Activated naive CD4-positive, alpha-beta T cell treated with anti-CD3 and anti-CD28 coated beads, Interleukin-2, amount 10 ng/mL, durations not matched to agents 7 days and 5 days (primary cell): ENCODE data around the gene LDAF1.
"Not testable (repeated sequence)": the region's sequence is repeated elsewhere in the genome, so short reads cannot be mapped to it uniquely, and the experiment has no call there.

Experiments
- CTCF ChIA-PET: fragments of 350-600 bp; sonication (Branson Sonifier 250); formaldehyde crosslinking; loops from one replicate; lab custom pipeline; 2021; ENCODE audit warnings: antibody characterized with exemption; lab: Charles Lee
- DNase-seq: peaks from one replicate; pipeline ENCODE4 v3.0.0-alpha.2; 2020
- H3K27ac Mint-ChIP-seq: one replicate; pipeline ENCODE4 v1.8.0; 2021; ENCODE audit warnings: mild to moderate bottlenecking, moderate library complexity, mixed read lengths
- H3K27me3 Mint-ChIP-seq: one replicate; pipeline ENCODE4 v1.8.0; 2021; ENCODE audit warnings: mild to moderate bottlenecking, mixed read lengths
- H3K36me3 Mint-ChIP-seq: one replicate; pipeline ENCODE4 v1.8.0; 2021; ENCODE audit warnings: mixed read lengths
- H3K4me1 Mint-ChIP-seq: one replicate; pipeline ENCODE4 v1.8.0; 2021; ENCODE audit warnings: mixed read lengths
- H3K4me3 Mint-ChIP-seq: one replicate; pipeline ENCODE4 v1.8.0; 2021; ENCODE audit warnings: mild to moderate bottlenecking, moderate library complexity, mixed read lengths
- H3K9me3 Mint-ChIP-seq: one replicate; pipeline ENCODE4 v1.8.0; 2021; ENCODE audit warnings: mixed read lengths

The LDAF1 gene

DNA sequence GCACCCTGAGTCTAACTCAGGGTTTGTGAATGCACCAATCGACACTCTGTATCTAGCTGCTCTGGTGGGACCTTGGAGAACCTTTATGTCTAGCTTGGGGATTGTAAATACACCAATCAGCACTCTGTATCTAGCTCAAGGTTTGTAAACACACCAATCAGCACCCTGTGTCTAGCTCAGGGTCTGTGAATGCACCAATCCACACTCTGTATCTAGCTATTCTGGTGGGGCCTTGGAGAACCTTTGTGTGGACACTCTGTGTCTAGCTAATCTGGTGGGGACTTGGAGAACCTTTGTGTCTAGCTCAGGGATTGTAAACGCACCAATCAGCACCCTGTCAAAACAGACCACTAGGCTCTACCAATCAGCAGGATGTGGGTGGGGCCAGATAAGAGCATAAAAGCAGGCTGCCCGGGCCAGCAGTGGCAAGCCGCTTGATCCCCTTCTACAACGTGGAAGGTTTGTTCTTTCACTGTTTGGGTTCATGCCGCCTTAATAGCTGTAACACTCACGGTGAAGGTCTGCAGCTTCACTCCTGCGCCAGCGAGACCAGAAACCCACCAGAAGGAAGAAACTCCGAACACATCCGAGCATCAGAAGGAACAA lies 5.2 kb upstream of the LDAF1 start:
- H3K27ac Mint-ChIP-seq, H3K9me3 Mint-ChIP-seq, H3K4me3 Mint-ChIP-seq, H3K4me1 Mint-ChIP-seq, DNase-seq, H3K36me3 Mint-ChIP-seq: not testable (repeated sequence)
- CTCF ChIA-PET, result interaction anchor here (0.8 kb wide), 1 partner anchor 303 kb away, joined by 3 read pairs; no protein-coding TSS in a partner anchor
- H3K27me3 Mint-ChIP-seq, result peaks cover 26% of the 10 kb centered on the region

DNA sequence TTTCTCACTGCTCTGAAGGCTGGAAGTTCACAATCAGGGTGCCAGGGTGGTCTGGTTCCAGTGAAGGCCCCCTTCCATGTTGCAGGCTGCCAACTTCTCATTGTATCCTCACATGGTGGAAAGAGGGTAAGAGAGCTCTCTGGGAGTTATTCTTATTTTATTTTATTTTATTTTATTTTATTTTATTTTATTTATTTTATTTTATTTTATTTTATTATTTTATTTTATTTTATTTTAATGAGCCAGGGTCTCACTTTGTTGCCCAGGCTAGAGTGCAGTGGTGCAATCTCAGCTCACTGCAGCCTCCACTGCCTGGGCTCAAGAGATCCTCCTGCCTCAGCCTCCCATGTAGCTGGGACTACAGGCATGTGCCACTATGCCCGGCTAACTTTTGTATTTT lies 2.5 kb upstream of the LDAF1 start:
- H3K4me1 Mint-ChIP-seq, result peaks cover 22% of the 10 kb centered on the region
- CTCF ChIA-PET, result interaction anchor here (1.4 to 2.8 kb wide), 2 partner anchors 122 to 145 kb away, joined by 3 to 10 read pairs; partner anchors contain the start of gene CRYM
- not testable (repeated sequence) for H3K9me3 Mint-ChIP-seq, H3K4me3 Mint-ChIP-seq, H3K27ac Mint-ChIP-seq, H3K36me3 Mint-ChIP-seq, DNase-seq
- H3K27me3 Mint-ChIP-seq, result peaks cover 16% of the 10 kb centered on the region

DNA sequence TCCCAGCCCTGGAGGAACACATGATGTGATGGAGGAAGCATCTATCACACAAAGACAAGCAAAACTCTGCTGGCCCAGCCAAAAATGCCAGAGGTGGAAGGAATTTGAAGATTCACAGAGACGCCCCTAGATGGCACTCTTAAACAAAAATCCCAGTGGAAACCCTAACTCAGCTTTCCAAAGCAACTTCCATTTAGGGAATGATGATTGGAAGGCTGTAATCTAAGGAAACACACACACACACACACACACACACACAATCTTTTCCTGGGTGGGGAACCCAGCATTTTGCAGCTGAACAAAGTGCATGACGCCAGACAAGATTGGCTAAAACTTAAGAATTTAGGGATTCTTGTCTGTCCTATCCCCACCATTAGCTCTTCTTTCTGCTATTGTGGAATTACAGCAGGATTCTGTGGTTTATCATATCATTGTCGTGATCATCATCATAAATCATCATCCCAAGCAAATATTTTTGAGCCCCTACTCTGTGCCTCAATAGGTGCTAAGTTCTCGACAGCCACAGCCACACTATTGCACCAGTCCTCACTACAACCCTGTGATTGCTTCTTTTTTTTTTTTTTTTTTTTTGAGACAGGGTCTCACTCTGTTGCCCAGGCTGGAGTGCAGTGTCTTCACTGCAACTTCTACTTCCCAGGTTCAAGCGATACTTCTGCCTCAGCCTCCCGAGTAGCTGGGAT lies 1.6 kb upstream of the LDAF1 start:
- Mint-ChIP-seq H3K4me1 (peaks cover 22% of the 10 kb centered on the region), H3K27me3 (peaks cover 14% of the 10 kb centered on the region), H3K9me3 (no peaks in the 10 kb centered on the region), H3K27ac (no peak overlapping the region), H3K36me3 (peaks cover 9% of the 10 kb centered on the region), H3K4me3 (no peak overlapping the region)
- CTCF ChIA-PET, result interaction anchor here (0.6 to 2.8 kb wide), 9 partner anchors 10 to 1162 kb away, joined by 3 to 10 read pairs (median 3); partner anchors contain the start of gene CRYM
- no peak for DNase-seq

DNA sequence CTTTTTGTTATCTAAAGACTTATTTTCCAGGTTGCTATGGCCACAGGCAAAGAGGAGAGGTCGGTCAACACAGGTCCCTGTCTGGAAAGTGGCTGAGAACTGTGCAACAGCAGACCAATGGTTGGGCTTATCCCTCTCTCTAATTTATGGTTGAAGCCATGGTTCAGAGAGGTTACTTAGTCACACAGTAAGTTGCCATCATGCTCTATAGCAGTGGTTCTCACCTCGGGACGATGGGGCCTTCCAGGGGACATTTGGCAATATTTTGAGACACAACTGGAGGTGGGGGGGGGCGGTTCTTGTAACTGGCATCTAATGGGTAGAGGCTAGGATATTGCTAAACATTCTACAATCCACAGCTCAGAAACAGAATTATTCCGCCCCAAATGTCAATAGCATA lies 842 bp upstream of the LDAF1 start:
- CTCF ChIA-PET, result interaction anchor here (0.6 to 2.8 kb wide), 8 partner anchors 9 to 1161 kb away, joined by 3 to 10 read pairs (median 4); no protein-coding TSS in a partner anchor
- no peak overlapping the region for H3K27ac Mint-ChIP-seq
- peaks cover 9% of the 10 kb centered on the region for H3K27me3 Mint-ChIP-seq
- peaks cover 11% of the 10 kb centered on the region for H3K36me3 Mint-ChIP-seq
- DNase-seq, result no peak
- peak overlapping the region; percentile 17 for H3K4me3 Mint-ChIP-seq
- H3K4me1 Mint-ChIP-seq, result peaks cover 23% of the 10 kb centered on the region
- no peaks in the 10 kb centered on the region for H3K9me3 Mint-ChIP-seq

DNA sequence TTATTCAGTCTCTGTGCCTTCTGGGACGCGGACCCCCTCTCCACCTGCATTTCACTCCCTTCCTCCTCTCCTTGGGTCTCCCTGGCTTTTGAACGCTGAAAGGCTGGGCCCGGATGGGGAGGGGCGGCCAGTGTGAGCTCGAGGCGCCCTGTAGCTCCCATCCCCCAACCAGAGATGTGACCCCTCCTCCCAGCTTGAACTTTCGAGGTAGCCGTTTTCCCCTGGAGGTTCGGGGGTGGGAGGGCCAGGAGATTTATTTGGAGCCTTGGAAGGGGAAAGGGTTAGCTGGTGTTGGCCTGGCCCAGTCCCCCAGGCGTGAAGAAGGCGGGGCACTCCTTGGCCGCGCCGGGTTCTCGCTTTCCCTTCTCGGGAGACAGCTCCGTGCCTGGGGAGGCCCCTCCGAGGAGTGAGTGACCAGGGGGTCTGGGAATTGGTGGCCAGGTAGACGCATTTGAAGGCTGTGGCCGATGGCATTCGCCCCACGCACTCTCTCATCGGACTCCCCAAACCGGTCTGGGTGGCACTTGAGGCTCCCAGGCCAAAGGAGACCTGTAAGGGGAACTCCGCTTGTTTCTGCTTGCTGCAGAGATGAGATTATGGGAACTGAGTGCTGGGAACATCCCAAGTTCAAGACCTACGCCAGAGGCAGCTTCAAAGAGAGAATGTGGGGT lies 942 bp downstream of the LDAF1 start:
- peaks cover 23% of the 10 kb centered on the region for H3K4me1 Mint-ChIP-seq
- peak; percentile 46 for DNase-seq
- H3K9me3 Mint-ChIP-seq, result no peaks in the 10 kb centered on the region
- H3K27me3 Mint-ChIP-seq, result peaks cover 3% of the 10 kb centered on the region
- H3K27ac Mint-ChIP-seq, result peak overlapping the region; percentile 28
- CTCF ChIA-PET, result interaction anchor here (1.0 to 1.6 kb wide), 3 partner anchors 118 to 1162 kb away, joined by 3 to 8 read pairs (median 4); no protein-coding TSS in a partner anchor
- H3K36me3 Mint-ChIP-seq, result peaks cover 19% of the 10 kb centered on the region
- H3K4me3 Mint-ChIP-seq, result peak overlapping the region; percentile 80

DNA sequence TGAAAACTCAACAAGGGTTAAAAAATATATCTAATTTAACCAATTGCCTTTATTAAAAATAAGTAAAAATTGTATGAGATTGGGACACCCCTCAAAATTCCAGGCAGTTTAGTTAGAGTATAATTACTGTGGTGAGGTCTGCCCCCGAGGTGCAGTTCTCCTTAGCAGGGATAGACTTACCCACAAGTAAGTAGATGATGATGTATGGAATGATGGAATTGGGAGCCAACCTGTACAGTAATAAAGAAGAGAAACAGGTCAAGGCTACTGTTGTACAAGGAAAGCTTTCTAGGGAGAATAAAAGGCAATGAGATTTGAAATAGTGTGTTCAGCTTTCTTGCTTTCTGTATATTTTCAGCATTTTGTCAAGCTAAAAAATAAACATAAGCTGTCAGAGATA lies 1.8 kb downstream of the LDAF1 start:
- H3K27ac Mint-ChIP-seq, result no peak overlapping the region
- H3K9me3 Mint-ChIP-seq, result no peaks in the 10 kb centered on the region
- no peak overlapping the region for H3K4me3 Mint-ChIP-seq
- H3K36me3 Mint-ChIP-seq, result peaks cover 23% of the 10 kb centered on the region
- CTCF ChIA-PET, result interaction anchor here (0.8 kb wide), 1 partner anchor 140 kb away, joined by 4 read pairs; no protein-coding TSS in a partner anchor
- peaks cover 3% of the 10 kb centered on the region for H3K27me3 Mint-ChIP-seq
- H3K4me1 Mint-ChIP-seq, result peaks cover 23% of the 10 kb centered on the region
- DNase-seq, result no peak

DNA sequence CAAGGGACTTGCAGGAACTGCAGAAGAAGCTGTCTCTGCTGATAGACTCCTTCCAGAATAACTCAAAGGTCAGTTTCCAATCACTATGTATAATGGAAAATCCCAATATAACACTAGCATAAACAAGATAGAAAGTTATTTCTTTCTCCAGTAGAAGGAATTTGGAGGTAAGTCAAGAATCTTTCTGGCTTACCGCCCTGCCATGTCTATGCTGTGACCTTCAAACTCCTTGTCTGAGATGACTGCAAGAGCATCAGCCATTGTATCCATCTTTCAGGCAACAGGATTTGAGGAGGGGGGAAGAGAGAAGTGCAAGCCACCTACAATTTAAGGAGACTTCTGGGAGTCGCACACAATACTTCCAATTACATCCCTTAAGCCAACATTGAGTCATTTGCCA lies 2.7 kb downstream of the LDAF1 start:
- CTCF ChIA-PET, result interaction anchor here (0.8 kb wide), 1 partner anchor 139 kb away, joined by 4 read pairs; no protein-coding TSS in a partner anchor
- Mint-ChIP-seq H3K9me3 (no peaks in the 10 kb centered on the region), H3K4me3 (no peak overlapping the region), H3K4me1 (peaks cover 23% of the 10 kb centered on the region), H3K27ac (no peak overlapping the region), H3K36me3 (peaks cover 23% of the 10 kb centered on the region), H3K27me3 (peaks cover 3% of the 10 kb centered on the region)
- no peak for DNase-seq

DNA sequence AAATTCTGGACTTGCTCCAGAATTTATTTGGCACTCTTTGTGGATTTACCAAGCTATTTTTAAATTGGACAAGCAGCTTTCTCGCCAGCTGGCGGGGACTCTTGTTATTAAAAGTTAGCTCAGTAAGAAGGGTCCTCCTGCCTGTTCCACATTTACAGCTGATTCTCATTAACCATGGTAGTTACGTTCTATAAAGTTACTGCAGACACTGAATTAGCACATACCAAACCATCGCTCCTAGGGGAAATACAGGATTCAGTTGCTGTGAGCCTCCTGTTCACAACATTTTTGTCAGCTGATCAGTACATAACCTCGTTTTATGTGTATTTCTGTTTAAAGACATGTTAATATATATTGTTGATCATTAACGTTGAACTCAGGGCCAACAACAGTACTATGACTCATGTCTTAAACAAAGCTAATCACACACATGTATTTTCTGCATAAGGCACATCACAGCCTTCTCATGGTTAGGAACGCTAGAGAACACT lies 4.2 kb downstream of the LDAF1 start:
- DNase-seq, result no peak
- H3K27ac Mint-ChIP-seq, result no peak overlapping the region
- H3K4me3 Mint-ChIP-seq, result no peak overlapping the region
- H3K4me1 Mint-ChIP-seq, result peaks cover 21% of the 10 kb centered on the region
- CTCF ChIA-PET, result interaction anchor here (1.3 kb wide), 1 partner anchor 138 kb away, joined by 3 read pairs; no protein-coding TSS in a partner anchor
- no peaks in the 10 kb centered on the region for H3K9me3 Mint-ChIP-seq
- H3K36me3 Mint-ChIP-seq, result peaks cover 23% of the 10 kb centered on the region
- H3K27me3 Mint-ChIP-seq, result peaks cover 3% of the 10 kb centered on the region

DNA sequence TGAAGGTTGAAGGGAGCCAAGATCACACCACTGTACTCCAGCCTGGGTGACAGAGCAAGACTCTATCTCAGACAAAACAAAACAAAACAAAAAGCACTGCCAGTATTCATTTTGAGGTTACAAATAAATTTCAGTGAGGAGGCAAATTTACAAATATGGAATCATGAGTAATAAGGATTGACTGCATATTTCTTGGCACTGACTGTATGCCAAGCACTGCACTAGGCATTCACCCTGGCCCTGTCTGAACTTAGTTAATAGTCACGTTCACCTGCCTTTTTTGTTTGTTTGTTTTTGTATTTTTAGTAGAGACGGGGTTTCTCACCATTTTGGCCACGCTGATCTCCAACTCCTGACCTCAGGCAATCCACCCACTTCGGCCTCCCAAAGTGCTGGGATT lies 5.1 kb downstream of the LDAF1 start:
- Mint-ChIP-seq H3K36me3 (peaks cover 23% of the 10 kb centered on the region), H3K27me3 (no peaks in the 10 kb centered on the region), H3K4me3 (no peak overlapping the region), H3K4me1 (peaks cover 14% of the 10 kb centered on the region), H3K27ac (no peak overlapping the region), H3K9me3 (no peaks in the 10 kb centered on the region)
- no peak for DNase-seq
- CTCF ChIA-PET, result interaction anchor here (1.3 kb wide), 1 partner anchor 137 kb away, joined by 3 read pairs; no protein-coding TSS in a partner anchor

DNA sequence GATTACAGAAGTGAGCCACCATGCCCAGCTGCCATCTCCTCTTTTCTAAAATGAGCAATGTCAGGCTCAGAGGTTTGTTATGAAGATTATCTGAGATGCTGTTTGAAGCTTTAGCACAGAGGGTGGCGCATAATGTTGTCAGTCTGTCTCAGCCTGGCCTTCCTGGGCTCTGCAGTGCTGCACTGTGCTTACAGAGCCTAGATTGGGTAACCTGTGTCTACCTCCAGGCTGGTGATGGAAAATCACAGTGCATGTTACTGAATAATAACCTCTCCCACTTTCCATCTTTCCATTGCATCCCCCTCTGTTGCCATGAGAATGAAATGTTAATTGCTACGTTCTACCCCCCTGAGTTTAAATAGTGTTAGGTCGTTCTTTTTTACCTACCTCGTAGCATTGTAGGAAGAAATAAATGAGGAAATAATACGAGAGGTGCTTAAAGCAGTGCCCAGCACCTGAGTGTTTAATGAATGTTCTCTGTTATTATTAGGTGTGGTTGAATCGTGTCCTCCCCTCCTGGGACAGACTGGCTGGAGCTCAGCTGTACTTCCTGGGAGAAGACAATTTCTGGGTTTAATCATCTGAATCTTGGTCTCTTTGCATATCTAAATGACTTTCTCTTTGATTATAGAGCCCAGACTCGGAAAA lies 6.2 kb downstream of the LDAF1 start:
- Mint-ChIP-seq H3K36me3 (peaks cover 23% of the 10 kb centered on the region), H3K27ac (no peak overlapping the region), H3K27me3 (no peaks in the 10 kb centered on the region), H3K4me1 (peaks cover 5% of the 10 kb centered on the region), H3K4me3 (no peak overlapping the region), H3K9me3 (no peaks in the 10 kb centered on the region)
- CTCF ChIA-PET, result no interaction called here
- no peak for DNase-seq

DNA sequence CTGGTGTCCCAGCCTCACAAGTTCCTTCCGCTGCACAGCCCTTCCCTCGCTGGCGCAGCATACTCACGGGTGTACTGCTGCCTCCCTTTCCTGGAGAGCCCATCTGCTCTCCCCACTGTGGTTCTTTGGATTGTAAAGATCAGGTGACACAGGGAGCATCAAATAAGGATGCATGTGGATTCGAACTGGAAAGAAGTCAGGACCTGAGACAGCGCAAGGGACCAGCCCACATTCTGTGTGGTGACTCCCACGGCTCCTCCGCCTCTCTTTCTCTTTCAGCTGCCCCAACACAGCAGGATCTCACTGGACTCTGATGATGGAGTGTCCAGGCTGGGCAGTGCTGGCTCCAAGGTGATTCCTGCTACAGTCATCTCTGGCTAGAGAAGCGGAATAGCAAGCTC lies 8.1 kb downstream of the LDAF1 start:
- DNase-seq, result no peak
- peaks cover 21% of the 10 kb centered on the region for H3K36me3 Mint-ChIP-seq
- CTCF ChIA-PET, result interaction anchor here (1.4 kb wide), 1 partner anchor 9 kb away, joined by 5 read pairs; no protein-coding TSS in a partner anchor

DNA sequence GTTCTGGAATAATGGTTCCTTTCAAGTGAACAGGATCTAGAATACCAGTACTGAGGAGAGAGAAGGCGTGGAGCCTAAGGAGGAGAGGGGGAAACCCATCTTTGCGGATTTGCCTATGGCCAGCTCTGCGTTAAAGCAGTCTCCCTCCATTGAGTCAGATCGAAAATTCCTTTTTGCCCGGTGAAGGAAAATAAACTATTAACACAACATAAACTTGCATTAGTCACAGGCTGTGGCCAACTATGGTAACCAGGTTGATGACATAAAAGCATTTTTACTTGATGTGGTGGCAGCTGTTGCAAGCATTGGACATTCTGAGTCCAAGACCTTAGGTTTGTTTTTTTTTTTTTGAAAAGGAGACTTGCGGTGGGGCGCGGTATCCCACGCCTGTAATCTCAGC lies 8.9 kb downstream of the LDAF1 start:
- Mint-ChIP-seq H3K27me3 (no peaks in the 10 kb centered on the region), H3K27ac (no peak overlapping the region), H3K4me1 (no peaks in the 10 kb centered on the region), H3K36me3 (peaks cover 18% of the 10 kb centered on the region), H3K4me3 (no peak overlapping the region), H3K9me3 (no peaks in the 10 kb centered on the region)
- no peak for DNase-seq
- CTCF ChIA-PET, result no interaction called here

More for the DNA sequence above, 8.1 kb downstream of the LDAF1 start:
- Mint-ChIP-seq H3K27me3 (no peaks in the 10 kb centered on the region), H3K4me3 (no peak overlapping the region), H3K27ac (no peak overlapping the region), H3K4me1 (peaks cover 2% of the 10 kb centered on the region), H3K9me3 (no peaks in the 10 kb centered on the region)

DNA sequence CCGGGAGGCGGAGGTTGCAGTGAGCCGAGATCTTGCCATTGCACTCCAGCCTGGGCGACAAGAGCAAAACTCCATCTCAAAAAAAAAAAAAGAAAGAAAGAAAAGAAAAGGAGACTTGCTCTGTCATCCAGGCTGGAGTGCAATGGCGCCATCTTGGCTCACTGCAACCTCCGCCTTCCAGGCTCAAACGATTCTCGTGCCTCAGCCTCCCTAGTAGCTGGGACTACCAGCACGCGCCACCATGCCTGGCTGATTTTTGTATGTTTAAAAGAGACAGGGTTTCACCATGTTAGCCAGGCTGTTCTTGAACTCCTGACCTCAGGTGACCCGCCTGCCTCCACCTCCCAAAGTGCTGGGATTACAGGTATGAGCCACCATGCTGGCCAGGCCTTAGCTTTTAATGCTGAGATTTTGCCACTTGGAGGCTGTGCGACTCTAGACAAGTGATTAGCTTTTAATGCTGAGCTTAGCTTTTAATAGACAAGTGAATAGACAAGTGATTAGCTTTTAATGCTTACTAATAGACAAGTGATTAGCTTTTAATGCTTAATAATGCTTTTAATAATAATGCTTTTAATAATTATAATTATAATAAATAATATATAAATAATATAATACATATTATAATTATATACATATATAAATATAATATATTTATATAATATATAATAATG lies 9.6 kb downstream of the LDAF1 start:
- CTCF ChIA-PET, result no interaction called here
- no peaks in the 10 kb centered on the region for H3K4me1 Mint-ChIP-seq
- H3K36me3 Mint-ChIP-seq, result peaks cover 19% of the 10 kb centered on the region
- no peaks in the 10 kb centered on the region for H3K27me3 Mint-ChIP-seq
- no peak overlapping the region for H3K4me3 Mint-ChIP-seq
- no peak overlapping the region for H3K27ac Mint-ChIP-seq
- no peaks in the 10 kb centered on the region for H3K9me3 Mint-ChIP-seq
- peak; percentile 44 for DNase-seq
